ENCODE results near the gene MCMBP. TPM values are rescaled to one million over a fixed set of nuclear protein-coding genes. Genes with fewer than 3 reads are reported as not detected.
A peak's percentile ranks its signal among the peaks of the same experiment; 100 is the strongest.
"Not testable (repeated sequence)": the region's sequence is repeated elsewhere in the genome, so short reads cannot be mapped to it uniquely, and the experiment has no call there.

The MCMBP gene
- total RNA-seq, 5 donors from 2014 or later (not counting 1 experiment from before 2014, with no cell fraction given) = 32.3 to 50.2 (median 48.8) TPM

DNA sequence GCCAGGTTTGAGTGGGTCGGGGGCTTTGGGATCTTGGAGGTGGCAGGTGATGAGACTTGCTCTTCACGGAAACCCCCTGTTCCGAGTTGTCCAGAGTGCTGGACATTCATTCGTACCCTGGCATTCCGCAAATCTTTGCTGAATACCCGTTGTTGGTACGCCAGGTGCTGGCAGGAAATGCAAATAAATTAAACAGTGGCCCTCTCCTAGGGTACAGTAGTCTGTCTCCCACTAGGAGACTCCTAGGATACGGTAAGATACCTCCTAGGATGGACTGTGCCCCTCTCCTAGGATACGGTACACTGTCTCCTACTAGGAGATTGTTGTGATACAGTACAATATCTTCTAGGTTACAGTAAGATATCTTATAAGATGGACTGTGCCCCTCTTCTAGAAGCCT is 20.4 kb upstream of the MCMBP start:
- ChIA-PET CTCF (interaction anchor here (0.5 to 1.8 kb wide), 4 partner anchors 20 to 1273 kb away, joined by 3 to 14 read pairs (median 3); partner anchors contain the start of gene MCMBP (in 1 of the 2)), POLR2A (interaction anchor here (1.0 to 2.4 kb wide), 2 partner anchors 20 to 22 kb away, joined by 5 to 7 read pairs; partner anchors contain the start of gene MCMBP (in 1 of the 2))
- no peaks in the 10 kb centered on the region for H3K9me3 Mint-ChIP-seq
- Histone ChIP-seq H3K27me3 (replicated peaks in 1 of 2; ENCODE audit: control insufficient read depth in 2 of 2, extremely low read depth in 1 of 2, insufficient read depth in 2 of 2, low read length in 1 of 2) (no peaks in the 10 kb centered on the region), H3K27ac (ENCODE audit: low read length) (peak overlapping the region; percentile 82), H3K36me3 (ENCODE audit: control insufficient read depth in 2 of 2, extremely low read depth in 1 of 2, insufficient read depth in 1 of 2, low read length in 1 of 2) (no peaks in the 10 kb centered on the region), H3K4me3 (ENCODE audit: control insufficient read depth in 1 of 2, extremely low read depth in 1 of 2, low read length in 1 of 2) (peak overlapping the region; percentile 74 to 98), H3K4me1 (ENCODE audit: control insufficient read depth in 1 of 2, extremely low read depth in 1 of 2, insufficient read depth in 2 of 2, low read length in 2 of 2) (peaks cover 8 to 26% of the 10 kb centered on the region in 2 experiments), H3K9me3 (no peaks in the 10 kb centered on the region)
- H3K27ac Mint-ChIP-seq = peak overlapping the region; percentile 92 to 97
- ATAC-seq (replicated peaks in 1 of 4) (no peak), DNase-seq (peak in 1 of 35 experiments; percentile 17)
- H3K27me3 Mint-ChIP-seq = no peaks in the 10 kb centered on the region
- WGBS (ENCODE audit: insufficient coverage) = 17% methylated on average over 2 of the region's 9 CpGs
- H3K4me1 Mint-ChIP-seq = peaks cover 47 to 51% (median 50%) of the 10 kb centered on the region in 3 donors
- H3K4me3 Mint-ChIP-seq = peak overlapping the region; percentile 86 to 95 (median 91)
- H3K36me3 Mint-ChIP-seq = peaks cover 7% of the 10 kb centered on the region

DNA sequence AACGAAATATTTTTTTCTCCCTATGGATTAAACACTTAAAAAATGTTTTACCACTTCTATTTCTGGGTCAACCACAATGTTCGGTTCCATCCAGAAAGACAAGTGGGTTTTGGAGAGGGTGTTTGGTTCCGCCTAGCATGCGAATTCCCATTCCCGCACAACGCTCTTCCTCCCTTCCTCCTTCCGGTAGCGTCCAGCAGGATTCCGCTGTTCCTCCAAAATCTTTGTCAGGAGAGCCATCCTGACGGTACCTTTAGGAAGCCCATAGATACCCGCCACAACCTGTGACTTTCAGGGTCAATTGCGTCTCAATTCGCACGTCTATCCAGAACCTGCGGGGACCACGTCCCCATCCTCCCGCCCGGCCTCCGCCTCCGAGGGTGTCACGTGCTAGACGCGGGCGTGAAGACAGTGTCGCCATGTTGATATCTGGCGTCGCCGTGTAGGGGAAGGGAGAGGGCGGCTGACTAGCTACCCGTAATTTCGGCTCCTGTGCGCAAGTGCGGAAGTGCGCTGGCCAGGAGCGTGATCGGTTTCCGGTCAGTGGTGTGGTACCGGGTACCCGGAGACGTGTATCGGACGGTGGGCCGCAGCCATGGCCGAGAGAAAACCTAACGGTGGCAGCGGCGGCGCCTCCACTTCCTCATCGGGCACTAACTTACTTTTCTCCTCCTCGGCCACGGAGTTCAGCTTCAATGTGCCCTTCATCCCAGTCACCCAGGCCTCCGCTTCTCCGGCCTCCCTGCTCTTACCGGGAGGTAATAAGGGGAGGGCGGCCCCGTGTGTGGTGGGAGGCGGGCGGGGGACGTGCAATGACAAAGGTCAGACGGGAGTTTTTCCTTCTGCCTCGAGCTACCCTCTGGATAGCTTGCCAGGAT is 19.8 kb upstream of the MCMBP start, which contains the start of gene SEC23IP:
TSS of gene SEC23IP (plus strand) at position 543 of the 878 bp plus-strand sequence. CDS start at position 596, 53 bp downstream.
- H3K27ac Mint-ChIP-seq = peak within 1 kb of the TSS; percentile 92 to 97
- Histone ChIP-seq H3K9me3 (no peaks in the 10 kb centered on the region), H3K27ac (ENCODE audit: low read length) (peak within 1 kb of the TSS; percentile 82), H3K27me3 (replicated peaks in 1 of 2; ENCODE audit: control insufficient read depth in 2 of 2, extremely low read depth in 1 of 2, insufficient read depth in 2 of 2, low read length in 1 of 2) (no peaks in the 10 kb centered on the region), H3K4me3 (ENCODE audit: control insufficient read depth in 1 of 2, extremely low read depth in 1 of 2, low read length in 1 of 2) (peak within 1 kb of the TSS; percentile 74 to 98), H3K36me3 (ENCODE audit: control insufficient read depth in 2 of 2, extremely low read depth in 1 of 2, insufficient read depth in 1 of 2, low read length in 1 of 2) (no peaks in the 10 kb centered on the region), H3K4me1 (ENCODE audit: control insufficient read depth in 1 of 2, extremely low read depth in 1 of 2, insufficient read depth in 2 of 2, low read length in 2 of 2) (peaks cover 8 to 26% of the 10 kb centered on the region in 2 experiments)
- under 1% methylated on average over 53 of the region's 61 CpGs for WGBS (ENCODE audit: insufficient coverage)
- H3K4me3 Mint-ChIP-seq = peak within 1 kb of the TSS; percentile 86 to 95 (median 91)
- POLR2A ChIA-PET = interaction anchor here (1.0 to 2.4 kb wide), 2 partner anchors 19 to 21 kb away, joined by 5 to 7 read pairs; partner anchors contain the start of gene MCMBP (in 1 of the 2)
- CTCF ChIA-PET = interaction anchor here (0.5 to 1.8 kb wide), 3 partner anchors 19 to 1272 kb away, joined by 3 to 14 read pairs (median 3); partner anchors contain the start of gene MCMBP (in 1 of the 2)
- peaks cover 6% of the 10 kb centered on the region for H3K36me3 Mint-ChIP-seq
- ATAC-seq (replicated peaks in 1 of 4) (peak; percentile 97 to 99 (median 99)), DNase-seq (peak; percentile 77 to 92 (median 87))
- H3K4me1 Mint-ChIP-seq = peaks cover 46 to 50% (median 49%) of the 10 kb centered on the region in 3 donors
- no peaks in the 10 kb centered on the region for H3K27me3 Mint-ChIP-seq
- no peaks in the 10 kb centered on the region for H3K9me3 Mint-ChIP-seq

DNA sequence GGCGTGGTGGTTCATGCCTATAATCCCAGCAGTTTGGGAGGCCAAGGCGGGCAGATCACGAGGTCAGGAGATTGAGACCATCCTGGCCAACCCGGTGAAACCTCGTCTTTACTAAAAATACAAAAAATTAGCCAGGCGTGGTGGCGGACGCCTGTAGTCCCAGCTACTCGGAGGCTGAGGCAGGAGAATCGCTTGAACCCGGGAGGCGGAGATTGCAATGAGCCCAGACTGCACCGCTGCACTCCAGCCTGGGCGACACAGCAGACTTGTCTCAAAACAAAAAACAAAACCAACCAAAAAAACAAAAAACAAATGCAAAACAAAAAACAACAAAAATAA is 19.2 kb upstream of the MCMBP start:
- not testable (repeated sequence) for ATAC-seq (replicated peaks in 1 of 4); DNase-seq; H3K36me3 ChIP-seq (ENCODE audit: control insufficient read depth in 2 of 2, extremely low read depth in 1 of 2, insufficient read depth in 1 of 2, low read length in 1 of 2); H3K9me3 Mint-ChIP-seq; H3K27me3 Mint-ChIP-seq; H3K9me3 ChIP-seq; H3K36me3 Mint-ChIP-seq; H3K27me3 ChIP-seq (replicated peaks in 1 of 2; ENCODE audit: control insufficient read depth in 2 of 2, extremely low read depth in 1 of 2, insufficient read depth in 2 of 2, low read length in 1 of 2)
- Histone ChIP-seq H3K4me1 (ENCODE audit: control insufficient read depth in 1 of 2, extremely low read depth in 1 of 2, insufficient read depth in 2 of 2, low read length in 2 of 2) (peaks cover 8 to 24% of the 10 kb centered on the region in 2 experiments), H3K4me3 (ENCODE audit: control insufficient read depth in 1 of 2, extremely low read depth in 1 of 2, low read length in 1 of 2) (peak overlapping the region; percentile 74 to 98), H3K27ac (ENCODE audit: low read length) (peak overlapping the region; percentile 82)
- CTCF ChIA-PET = interaction anchor here (1.4 to 1.8 kb wide), 2 partner anchors 18 to 33 kb away, joined by 4 to 14 read pairs; partner anchors contain the start of gene MCMBP (in 1 of the 2)
- POLR2A ChIA-PET = interaction anchor here (0.9 to 2.4 kb wide), 3 partner anchors 19 to 21 kb away, joined by 5 to 7 read pairs (median 5); partner anchors contain the start of gene MCMBP (in 2 of the 2)
- peaks cover 40 to 44% (median 43%) of the 10 kb centered on the region in 3 donors for H3K4me1 Mint-ChIP-seq
- H3K27ac Mint-ChIP-seq = peak overlapping the region in 1 of 2 donors; percentile 97
- H3K4me3 Mint-ChIP-seq = peak overlapping the region; percentile 86 to 95 (median 91)
- 76% methylated on average over 7 of the region's 14 CpGs for WGBS (ENCODE audit: insufficient coverage)

DNA sequence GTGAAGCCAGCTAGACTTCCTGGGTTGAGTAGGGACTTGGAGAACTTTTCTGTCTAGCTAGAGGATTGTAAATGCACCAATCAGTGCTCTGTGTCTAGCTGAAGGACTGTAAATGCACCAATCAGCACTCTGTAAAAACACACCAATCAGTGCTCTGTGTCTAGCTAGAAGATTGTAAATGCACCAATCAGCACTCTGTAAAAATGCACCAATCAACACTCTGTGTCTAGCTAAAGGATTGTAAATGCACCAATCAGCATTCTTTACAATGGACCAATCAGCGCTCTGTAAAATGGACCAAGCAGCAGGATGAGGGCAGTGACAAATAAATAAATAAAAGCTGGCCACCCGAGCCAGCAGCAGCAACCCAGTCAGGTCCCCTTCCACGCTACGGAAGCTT is 17.7 kb upstream of the MCMBP start:
- H3K27me3 Mint-ChIP-seq; DNase-seq; H3K27ac Mint-ChIP-seq; POLR2A ChIA-PET; H3K27ac ChIP-seq (ENCODE audit: low read length); H3K9me3 ChIP-seq; H3K36me3 Mint-ChIP-seq; H3K9me3 Mint-ChIP-seq; ATAC-seq (replicated peaks in 1 of 4); H3K4me3 ChIP-seq (ENCODE audit: control insufficient read depth in 1 of 2, extremely low read depth in 1 of 2, low read length in 1 of 2); H3K27me3 ChIP-seq (replicated peaks in 1 of 2; ENCODE audit: control insufficient read depth in 2 of 2, extremely low read depth in 1 of 2, insufficient read depth in 2 of 2, low read length in 1 of 2); H3K36me3 ChIP-seq (ENCODE audit: control insufficient read depth in 2 of 2, extremely low read depth in 1 of 2, insufficient read depth in 1 of 2, low read length in 1 of 2): not testable (repeated sequence)
- peaks cover 25 to 29% (median 28%) of the 10 kb centered on the region in 3 donors for H3K4me1 Mint-ChIP-seq
- H3K4me1 ChIP-seq (ENCODE audit: control insufficient read depth in 1 of 2, extremely low read depth in 1 of 2, insufficient read depth in 2 of 2, low read length in 2 of 2) = peaks cover 8 to 17% of the 10 kb centered on the region in 2 experiments
- CTCF ChIA-PET = interaction anchor here in 1 of 2 donors (1.4 kb wide), 1 partner anchor 31 kb away, joined by 4 read pairs; no protein-coding TSS in a partner anchor
- 100% methylated on average over 1 of the region's 4 CpGs for WGBS (ENCODE audit: insufficient coverage)
- peak overlapping the region in 1 of 3 donors; percentile 19 for H3K4me3 Mint-ChIP-seq

DNA sequence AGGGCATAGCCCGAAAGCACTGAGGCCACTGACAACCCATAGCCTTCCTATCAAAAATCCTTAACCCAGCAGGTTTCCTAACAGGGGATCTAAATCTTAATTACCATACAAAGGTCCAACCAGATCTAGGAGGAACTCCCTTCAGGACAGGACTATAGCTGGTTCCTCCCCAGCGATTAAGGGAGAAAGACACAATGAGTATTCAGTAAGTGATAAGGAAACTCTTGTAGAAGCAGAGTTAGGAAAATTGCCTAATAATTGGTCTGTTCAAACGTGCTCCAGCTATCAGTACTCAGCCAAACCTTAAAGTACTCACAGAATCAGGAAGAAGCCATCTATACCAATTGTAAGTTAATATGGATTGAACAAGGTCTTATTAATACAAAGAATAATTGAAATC is 16.6 kb upstream of the MCMBP start:
- not testable (repeated sequence) for H3K27ac ChIP-seq (ENCODE audit: low read length); H3K9me3 Mint-ChIP-seq; H3K36me3 Mint-ChIP-seq; ATAC-seq (replicated peaks in 1 of 4); H3K9me3 ChIP-seq; H3K27me3 Mint-ChIP-seq; DNase-seq; H3K27me3 ChIP-seq (replicated peaks in 1 of 2; ENCODE audit: control insufficient read depth in 2 of 2, extremely low read depth in 1 of 2, insufficient read depth in 2 of 2, low read length in 1 of 2); H3K4me3 ChIP-seq (ENCODE audit: control insufficient read depth in 1 of 2, extremely low read depth in 1 of 2, low read length in 1 of 2); H3K27ac Mint-ChIP-seq; H3K36me3 ChIP-seq (ENCODE audit: control insufficient read depth in 2 of 2, extremely low read depth in 1 of 2, insufficient read depth in 1 of 2, low read length in 1 of 2); H3K4me3 Mint-ChIP-seq
- CTCF ChIA-PET = interaction anchor here in 1 of 2 donors (0.6 kb wide), 1 partner anchor 8 kb away, joined by 5 read pairs; no protein-coding TSS in a partner anchor
- H3K4me1 Mint-ChIP-seq = peaks cover 14 to 19% (median 17%) of the 10 kb centered on the region in 3 donors
- no CpG with 5 or more reads among the region's 3 CpGs for WGBS (ENCODE audit: insufficient coverage)
- POLR2A ChIA-PET = interaction anchor here in 1 of 2 donors (0.7 kb wide), 1 partner anchor 1071 kb away, joined by 6 read pairs; no protein-coding TSS in a partner anchor
- H3K4me1 ChIP-seq (ENCODE audit: control insufficient read depth in 1 of 2, extremely low read depth in 1 of 2, insufficient read depth in 2 of 2, low read length in 2 of 2) = peaks cover 8 to 16% of the 10 kb centered on the region in 2 experiments

DNA sequence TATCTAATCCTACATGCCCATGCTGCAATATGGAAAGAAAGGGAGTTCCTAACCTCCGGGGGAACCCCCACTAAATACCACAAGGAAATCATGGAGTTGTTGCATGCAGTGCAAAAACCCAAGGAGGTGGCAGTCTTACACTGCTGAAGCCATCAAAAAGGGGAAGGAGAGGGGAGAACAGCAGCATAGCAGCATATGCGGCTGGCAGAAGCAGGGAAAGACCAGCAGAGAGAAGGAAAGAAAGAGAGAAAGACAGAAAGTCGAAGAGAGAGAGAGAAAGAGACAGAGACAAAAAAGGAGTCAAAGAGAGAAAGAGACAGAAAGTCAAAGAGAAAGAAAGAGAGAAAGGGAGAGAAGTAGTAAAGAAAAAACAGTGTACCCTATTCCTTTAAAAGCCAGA is 16.1 kb upstream of the MCMBP start:
- peaks cover 9 to 14% (median 12%) of the 10 kb centered on the region in 3 donors for H3K4me1 Mint-ChIP-seq
- H3K4me3 ChIP-seq (ENCODE audit: control insufficient read depth in 1 of 2, extremely low read depth in 1 of 2, low read length in 1 of 2); H3K36me3 ChIP-seq (ENCODE audit: control insufficient read depth in 2 of 2, extremely low read depth in 1 of 2, insufficient read depth in 1 of 2, low read length in 1 of 2); H3K9me3 Mint-ChIP-seq; H3K4me3 Mint-ChIP-seq; H3K27ac ChIP-seq (ENCODE audit: low read length); H3K27ac Mint-ChIP-seq; DNase-seq; H3K27me3 ChIP-seq (replicated peaks in 1 of 2; ENCODE audit: control insufficient read depth in 2 of 2, extremely low read depth in 1 of 2, insufficient read depth in 2 of 2, low read length in 1 of 2); ATAC-seq (replicated peaks in 1 of 4); H3K27me3 Mint-ChIP-seq; H3K36me3 Mint-ChIP-seq; H3K9me3 ChIP-seq: not testable (repeated sequence)
- H3K4me1 ChIP-seq (ENCODE audit: control insufficient read depth in 1 of 2, extremely low read depth in 1 of 2, insufficient read depth in 2 of 2, low read length in 2 of 2) = peaks cover 6 to 16% of the 10 kb centered on the region in 2 experiments
- ChIA-PET CTCF (interaction anchor here in 1 of 2 donors (0.6 kb wide), 1 partner anchor 8 kb away, joined by 5 read pairs; no protein-coding TSS in a partner anchor), POLR2A (interaction anchor here in 1 of 2 donors (0.7 kb wide), 1 partner anchor 1071 kb away, joined by 6 read pairs; no protein-coding TSS in a partner anchor)
- WGBS (ENCODE audit: insufficient coverage) = 39% methylated on average over 2 of the region's 3 CpGs

Measured in T-cell (primary cell).